Left lung (tissue), 10 donors: Measurements from ENCODE around the gene INHBE. TPM values are rescaled to one million over a fixed set of nuclear protein-coding genes. Genes with fewer than 3 reads are reported as not detected.

Source experiments
- ATAC-seq: fragments of 200-7000 bp; cut with Tn5 transposase; one replicate; pipeline ENCODE4 v1.9.1; 2020; ENCODE audit warnings: moderate library complexity
- DNase-seq, 4 donors: peaks; one replicate each; pipeline ENCODE4 v3.0.0-alpha.2; 2013 to 2020
- H3K27ac ChIP-seq, 2 donors: fragments of 200-600 bp; sonication (generic) in 1 of 2; one replicate each; pipeline versions ENCODE4 v1.5.0 to v1.8.0; 2020 to 2021
- H3K27me3 ChIP-seq, 2 donors: fragments of 200-600 bp; sonication (generic) in 1 of 2; one replicate each; pipeline versions ENCODE4 v1.5.0 to v1.8.0; 2020 to 2021
- H3K36me3 ChIP-seq, 2 donors: fragments of 200-600 bp; sonication (generic) in 1 of 2; one replicate each; pipeline versions ENCODE4 v1.5.0 to v1.8.0; 2020 to 2021
- H3K4me1 ChIP-seq, 2 donors: fragments of 200-600 bp; one replicate each; pipeline ENCODE4 v1.8.0; 2021
- H3K4me3 ChIP-seq, 2 donors: fragments of 200-600 bp; sonication (generic) in 1 of 2; one replicate each; pipeline versions ENCODE4 v1.5.0 to v1.8.0; 2020 to 2021; ENCODE audit warnings: mild to moderate bottlenecking in 1 of 2
- H3K9me3 ChIP-seq, 2 donors: fragments of 200-600 bp; sonication (generic) in 1 of 2; one replicate each; pipeline versions ENCODE4 v1.5.0 to v1.8.0; 2020 to 2021
- intact Hi-C, 2 donors: fragments of 100-400 bp; cut with DNase I; formaldehyde crosslinking; loops; one replicate each; pipeline versions ENCODE4 v1.11.2 to v1.14.2; 2022
- polyA plus RNA-seq, 6 donors: library from polyadenylated mRNA; unstranded; fragments of 120-200 nt; gene quantifications; one replicate each; pipeline ENCODE4 v1.2.1, GENCODE V29; 2013; ENCODE audit not compliant: insufficient read length in 6 of 6
- total RNA-seq, 2 donors: library from RNA; stranded (reverse); fragmentation: NEBNext Ultra II Directional; extraction: Animal tissue kit (Norgen Biotek cat#: 25700); gene quantifications; one replicate each; pipeline ENCODE4 v1.2.1, GENCODE V29; 2021
- TF ChIP-seq, protein P1 (sequence below), 2 donors: fragments of 200-600 bp; sonication (generic) in 1 of 2; IDR thresholded peaks; one replicate each; pipeline versions ENCODE4 v1.5.0 to v1.8.0; 2021; ENCODE audit warnings: antibody characterized with exemption in 2 of 2
- donor health status: DM: no; HTN: yes; CAD: no.
- donor health status: DM: no; HTN: no; CAD: no.

INHBE gene
- total and polyA plus RNA-seq, 8 donors = 0.52 to 1.4 (median 0.77) TPM; not detected in 1

DNA sequence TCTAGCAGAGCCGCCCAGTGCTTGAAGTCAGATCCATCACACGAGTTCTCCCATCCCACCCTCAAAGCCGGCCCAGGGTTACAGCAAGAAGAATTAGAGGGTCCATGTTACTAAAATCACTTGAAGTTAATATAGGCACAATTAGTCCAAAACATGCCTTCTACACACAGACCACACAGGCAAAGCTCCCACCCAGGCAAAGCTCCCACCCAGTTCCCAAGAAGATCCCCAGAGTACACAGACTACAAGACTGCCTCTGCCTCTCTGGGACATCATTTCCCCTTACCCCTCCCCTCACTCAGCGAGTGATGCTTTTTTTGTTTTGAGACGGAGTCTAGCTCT is 7.8 kb downstream of the INHBE start:
- Histone ChIP-seq H3K4me1 (peaks cover 6 to 45% of the 10 kb centered on the region in 2 donors), H3K36me3 (peaks cover 0 to 8% of the 10 kb centered on the region in 2 donors), H3K27ac (peak overlapping the region in 1 of 2 donors; percentile 42), H3K27me3 (peaks cover 3 to 45% of the 10 kb centered on the region in 2 donors), H3K9me3 (no peaks in the 10 kb centered on the region), H3K4me3 (peak overlapping the region in 1 of 2 donors; percentile 68)
- TF ChIP-seq, protein P1, sequence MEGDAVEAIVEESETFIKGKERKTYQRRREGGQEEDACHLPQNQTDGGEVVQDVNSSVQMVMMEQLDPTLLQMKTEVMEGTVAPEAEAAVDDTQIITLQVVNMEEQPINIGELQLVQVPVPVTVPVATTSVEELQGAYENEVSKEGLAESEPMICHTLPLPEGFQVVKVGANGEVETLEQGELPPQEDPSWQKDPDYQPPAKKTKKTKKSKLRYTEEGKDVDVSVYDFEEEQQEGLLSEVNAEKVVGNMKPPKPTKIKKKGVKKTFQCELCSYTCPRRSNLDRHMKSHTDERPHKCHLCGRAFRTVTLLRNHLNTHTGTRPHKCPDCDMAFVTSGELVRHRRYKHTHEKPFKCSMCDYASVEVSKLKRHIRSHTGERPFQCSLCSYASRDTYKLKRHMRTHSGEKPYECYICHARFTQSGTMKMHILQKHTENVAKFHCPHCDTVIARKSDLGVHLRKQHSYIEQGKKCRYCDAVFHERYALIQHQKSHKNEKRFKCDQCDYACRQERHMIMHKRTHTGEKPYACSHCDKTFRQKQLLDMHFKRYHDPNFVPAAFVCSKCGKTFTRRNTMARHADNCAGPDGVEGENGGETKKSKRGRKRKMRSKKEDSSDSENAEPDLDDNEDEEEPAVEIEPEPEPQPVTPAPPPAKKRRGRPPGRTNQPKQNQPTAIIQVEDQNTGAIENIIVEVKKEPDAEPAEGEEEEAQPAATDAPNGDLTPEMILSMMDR (IDR thresholded peaks at IDR 0.05) = peak in 1 of 2 donors; percentile 31
- ATAC-seq (no peak), DNase-seq (no peak)
- intact Hi-C loops = no loop called here

DNA sequence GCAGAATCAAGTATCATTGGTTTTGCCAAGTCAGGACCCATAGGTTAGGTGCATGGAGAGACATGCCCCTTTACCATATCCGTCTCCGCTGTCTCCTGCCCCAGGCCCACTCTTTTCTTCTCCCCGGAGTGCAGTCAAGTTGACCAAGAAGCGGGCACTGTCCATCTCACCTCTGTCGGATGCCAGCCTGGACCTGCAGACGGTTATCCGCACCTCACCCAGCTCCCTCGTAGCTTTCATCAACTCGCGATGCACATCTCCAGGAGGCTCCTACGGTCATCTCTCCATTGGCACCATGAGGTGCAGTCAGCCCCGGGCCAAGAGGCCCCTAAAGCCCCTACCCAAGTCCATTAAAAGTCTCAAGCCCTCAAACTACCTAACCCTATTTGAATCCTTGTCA is 9.5 kb downstream of the INHBE start:
- TF ChIP-seq, protein P1 (IDR thresholded peaks at IDR 0.05) = no peak
- ATAC-seq = no peak
- no peak for DNase-seq
- Histone ChIP-seq H3K4me1 (peaks cover 0 to 40% of the 10 kb centered on the region in 2 donors), H3K27me3 (peaks cover 3 to 48% of the 10 kb centered on the region in 2 donors), H3K4me3 (no peak overlapping the region), H3K9me3 (no peaks in the 10 kb centered on the region), H3K27ac (no peak overlapping the region), H3K36me3 (peaks cover 0 to 25% of the 10 kb centered on the region in 2 donors)
- intact Hi-C loops = no loop called here

DNA sequence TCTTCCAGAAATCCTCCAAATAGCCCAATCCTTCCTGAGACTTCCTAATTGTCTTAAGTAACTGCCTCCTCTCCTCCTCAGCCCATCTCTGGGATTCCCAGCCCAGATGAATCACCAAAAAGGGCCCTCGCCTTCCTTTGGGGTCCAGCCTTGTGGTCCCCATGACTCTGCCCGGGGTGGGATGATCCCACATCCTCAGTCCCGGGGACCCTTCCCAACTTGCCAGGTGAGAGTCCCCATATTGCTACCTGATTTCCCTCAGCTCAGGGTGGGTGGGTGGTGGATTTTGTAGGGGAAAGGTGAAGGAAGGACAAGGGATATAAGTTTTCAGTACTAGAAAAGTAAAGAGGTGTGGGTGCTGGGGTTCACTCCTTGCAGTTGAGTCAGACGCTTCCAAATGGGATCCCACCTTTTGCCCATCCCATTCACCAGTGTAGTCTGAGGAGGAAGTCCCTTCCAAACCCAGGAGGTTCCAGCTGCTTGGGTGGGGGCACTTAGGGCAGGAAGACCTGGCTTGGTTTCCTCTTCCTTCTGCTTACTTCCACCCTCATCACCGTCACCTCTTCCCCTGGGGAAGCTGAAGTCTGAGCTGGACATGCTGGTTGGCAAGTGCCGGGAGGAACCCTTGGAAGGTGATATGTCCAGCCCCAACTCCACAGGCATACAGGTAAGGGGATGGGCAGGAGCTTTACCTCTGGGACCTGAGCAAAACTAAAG is 10.1 kb downstream of the INHBE start:
- Histone ChIP-seq H3K36me3 (peaks cover 0 to 31% of the 10 kb centered on the region in 2 donors), H3K27me3 (peaks cover 3 to 43% of the 10 kb centered on the region in 2 donors), H3K27ac (no peak overlapping the region), H3K4me1 (peaks cover 0 to 40% of the 10 kb centered on the region in 2 donors), H3K9me3 (no peaks in the 10 kb centered on the region), H3K4me3 (no peak overlapping the region)
- DNase-seq (no peak), ATAC-seq (no peak)
- intact Hi-C loops = no loop called here
- TF ChIP-seq, protein P1 (IDR thresholded peaks at IDR 0.05) = no peak

DNA sequence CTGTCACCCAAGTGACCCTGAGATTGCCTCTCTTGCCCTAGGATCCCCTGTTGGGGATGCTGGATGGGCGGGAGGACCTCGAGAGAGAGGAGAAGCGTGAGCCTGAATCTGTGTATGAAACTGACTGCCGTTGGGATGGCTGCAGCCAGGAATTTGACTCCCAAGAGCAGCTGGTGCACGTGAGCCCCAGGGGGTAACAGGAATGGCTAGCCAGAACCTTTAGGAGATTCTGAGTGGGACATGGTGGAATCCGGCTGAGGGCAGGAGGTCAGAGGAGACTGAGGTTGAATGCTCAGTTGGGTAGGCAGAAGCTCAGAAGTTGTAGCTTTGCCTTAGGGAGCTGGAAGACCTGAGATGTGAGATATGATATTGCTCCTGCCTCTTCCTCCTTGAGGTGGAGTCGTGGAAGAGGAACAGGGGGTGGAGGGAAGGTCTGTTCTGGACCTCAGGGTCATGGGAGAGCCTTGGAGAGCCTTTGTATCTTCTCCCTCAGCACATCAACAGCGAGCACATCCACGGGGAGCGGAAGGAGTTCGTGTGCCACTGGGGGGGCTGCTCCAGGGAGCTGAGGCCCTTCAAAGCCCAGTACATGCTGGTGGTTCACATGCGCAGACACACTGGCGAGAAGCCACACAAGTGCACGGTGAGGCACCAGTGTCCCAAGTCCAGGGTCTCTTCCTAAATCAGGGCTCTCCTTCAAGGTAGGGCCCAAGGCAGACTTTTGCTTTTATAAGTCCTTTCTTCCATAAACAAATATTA is 10.8 kb downstream of the INHBE start:
- no peak overlapping the region for H3K4me3 ChIP-seq
- H3K27me3 ChIP-seq = peaks cover under 1 to 42% of the 10 kb centered on the region in 2 donors
- TF ChIP-seq, protein P1 (IDR thresholded peaks at IDR 0.05) = no peak
- peaks cover 0 to 40% of the 10 kb centered on the region in 2 donors for H3K4me1 ChIP-seq
- H3K27ac ChIP-seq = no peak overlapping the region
- no peaks in the 10 kb centered on the region for H3K9me3 ChIP-seq
- ATAC-seq = no peak
- intact Hi-C loops = no loop called here
- no peak for DNase-seq
- peaks cover 0 to 38% of the 10 kb centered on the region in 2 donors for H3K36me3 ChIP-seq

DNA sequence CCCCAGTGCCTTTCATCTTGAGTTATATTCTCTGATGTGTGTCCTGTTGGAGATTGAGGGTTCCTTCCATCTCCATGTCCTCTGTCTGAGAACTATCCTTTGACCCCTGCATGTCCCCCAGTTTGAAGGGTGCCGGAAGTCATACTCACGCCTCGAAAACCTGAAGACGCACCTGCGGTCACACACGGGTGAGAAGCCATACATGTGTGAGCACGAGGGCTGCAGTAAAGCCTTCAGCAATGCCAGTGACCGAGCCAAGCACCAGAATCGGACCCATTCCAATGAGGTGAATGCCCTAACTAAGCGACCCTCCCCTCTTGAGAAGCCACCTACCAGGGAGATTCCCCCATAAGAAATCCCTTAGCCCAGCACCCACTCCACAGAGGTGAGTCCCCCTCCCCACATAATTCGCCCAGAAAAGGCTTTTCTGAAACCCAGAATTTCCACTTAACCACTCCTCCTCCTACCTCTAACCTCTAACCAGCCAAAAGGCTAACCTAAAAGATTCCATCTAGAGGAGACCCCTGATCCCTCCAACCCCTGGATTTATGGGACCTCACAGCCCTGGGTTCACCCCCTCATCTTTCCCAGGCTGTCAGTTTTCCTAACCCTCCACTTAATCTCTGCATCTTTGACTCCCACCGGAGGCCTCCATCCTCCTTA is 12.2 kb downstream of the INHBE start:
- H3K27me3 ChIP-seq = peaks cover 0 to 34% of the 10 kb centered on the region in 2 donors
- H3K9me3 ChIP-seq = no peaks in the 10 kb centered on the region
- H3K4me3 ChIP-seq = no peak overlapping the region
- intact Hi-C loops = no loop called here
- no peak for DNase-seq
- no peak for ATAC-seq
- H3K27ac ChIP-seq = no peak overlapping the region
- H3K4me1 ChIP-seq = peaks cover 0 to 28% of the 10 kb centered on the region in 2 donors
- TF ChIP-seq, protein P1 (IDR thresholded peaks at IDR 0.05) = no peak
- H3K36me3 ChIP-seq = peaks cover 0 to 52% of the 10 kb centered on the region in 2 donors
